PFSK-1 (cell line): ENCODE data around the gene MATN3.

Source experiments
- FOXP2 ChIP-seq: optimal IDR thresholded peaks from 2 replicates; pipeline ENCODE3; 2011; ENCODE audit warnings: borderline replicate concordance, control low read depth, inconsistent platforms; ENCODE audit not compliant: insufficient read depth; ENCODE audit errors: extremely low read length, extremely low read depth
- POLR2AphosphoS5 ChIP-seq: IDR thresholded peaks from 2 replicates; pipeline ENCODE4 v1.6.1; 2012; ENCODE audit warnings: low read depth, mild to moderate bottlenecking, control low read depth, low read length, moderate library complexity
- REST ChIP-seq, 2 experiments: IDR thresholded peaks; 2 replicates each; pipeline versions ENCODE4 v1.6.1 to v1.8.0; 2011 to 2012; ENCODE audit warnings: low read depth in 2 of 2, low read length in 2 of 2, control low read depth in 1 of 2, inconsistent platforms in 1 of 2, mild to moderate bottlenecking in 1 of 2, moderate library complexity in 1 of 2; ENCODE audit not compliant: insufficient read depth in 1 of 2
- SIN3A ChIP-seq: IDR thresholded peaks from 2 replicates; pipeline ENCODE4 v1.6.1; 2012; ENCODE audit warnings: mild to moderate bottlenecking, low read length, moderate library complexity, borderline replicate concordance; ENCODE audit not compliant: insufficient read depth
- TAF1 ChIP-seq: IDR thresholded peaks from 2 replicates; pipeline ENCODE4 v1.6.1; 2012; ENCODE audit warnings: low read length, control low read depth, borderline replicate concordance; ENCODE audit not compliant: insufficient read depth

The MATN3 gene

GRCh38 chr2:20027260-20027677 is 14.8 kb upstream of the MATN3 start:
- TF ChIP-seq SIN3A (no peak), TAF1 (no peak), POLR2AphosphoS5 (no peak), REST (IDR thresholded peaks at IDR 0.05; ENCODE audit: insufficient read depth in 1 of 2, low read depth in 2 of 2, low read length in 2 of 2) (no peak), FOXP2 (no peak)

GRCh38 chr2:20025065-20025786 is 12.8 kb upstream of the MATN3 start:
- TF ChIP-seq REST (IDR thresholded peaks at IDR 0.05; ENCODE audit: insufficient read depth in 1 of 2, low read depth in 2 of 2, low read length in 2 of 2), result peak in 1 of 2 experiments; percentile 42; a peak in 1 of 4 replicates
- TF ChIP-seq TAF1, result no peak

- TF ChIP-seq SIN3A (no peak), FOXP2 (no peak), POLR2AphosphoS5 (no peak), TAF1 (no peak), REST (IDR thresholded peaks at IDR 0.05; ENCODE audit: insufficient read depth in 1 of 2, low read depth in 2 of 2, low read length in 2 of 2) (no peak)
Measured at GRCh38 chr2:20023688-20024087, 11.2 kb upstream of the MATN3 start.

GRCh38 chr2:20021405-20022009 is 9.0 kb upstream of the MATN3 start:
- TF ChIP-seq SIN3A (no peak), REST (IDR thresholded peaks at IDR 0.05; ENCODE audit: insufficient read depth in 1 of 2, low read depth in 2 of 2, low read length in 2 of 2) (no peak)

DNA sequence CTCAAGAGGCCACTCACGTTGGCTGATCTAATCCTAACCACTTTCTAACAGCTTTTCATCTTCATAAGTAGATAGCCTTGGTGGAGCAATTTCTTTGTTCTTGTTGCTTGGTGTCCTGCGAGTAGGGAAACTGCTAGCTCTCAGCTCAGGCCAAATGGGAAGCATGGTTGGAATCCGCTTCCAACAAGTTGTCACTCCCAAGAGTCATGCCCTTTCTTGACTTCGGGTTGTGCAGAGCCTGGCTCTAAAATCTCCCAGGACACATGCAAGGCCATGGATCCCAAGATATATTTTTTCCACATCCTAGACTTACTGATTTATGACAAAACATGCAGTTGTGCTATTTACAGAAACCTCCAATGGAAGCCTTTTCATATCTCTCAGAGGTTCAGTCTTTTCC is 7.3 kb upstream of the MATN3 start:
- TF ChIP-seq TAF1 (no peak), POLR2AphosphoS5 (no peak), FOXP2 (no peak), SIN3A (no peak), REST (IDR thresholded peaks at IDR 0.05; ENCODE audit: insufficient read depth in 1 of 2, low read depth in 2 of 2, low read length in 2 of 2) (no peak)
